H1 (cell line): ENCODE measurements around the gene DCP1A. TPM values are rescaled to one million over a fixed set of nuclear protein-coding genes. Genes with fewer than 3 reads are reported as not detected.

ENCODE experiments used
- CTCF ChIA-PET: fragments of 300-600 bp; sonication (Branson Sonifier 250); formaldehyde crosslinking; loops from one replicate; lab custom pipeline; 2021; ENCODE audit not compliant: partially characterized antibody; lab: Charles Lee
- POLR2A ChIA-PET: fragments of 300-600 bp; sonication (Branson Sonifier 250); formaldehyde crosslinking; loops from one replicate; lab custom pipeline; 2021; ENCODE audit warnings: inconsistent platforms; ENCODE audit not compliant: partially characterized antibody; lab: Charles Lee
- DNase-seq, 2 experiments: peaks; one replicate each; pipeline versions ENCODE4 v3.0.0 to v3.0.0-alpha.2; 2010 to 2022; ENCODE audit warnings: low spot score in 2 of 2, low read depth in 1 of 2, mixed read lengths in 1 of 2
- FAIRE-seq: peaks from 2 replicates; lab custom pipeline; 2011; peaks lifted over from hg19 to GRCh38; lab: Jason Lieb, UNC
- H2AFZ ChIP-seq: 2 replicates; pipeline ENCODE4 v1.8.1; 2012; ENCODE audit warnings: low read length, inconsistent platforms
- H2AK5ac ChIP-seq: 2 replicates; pipeline ENCODE4 v1.6.1; 2013; ENCODE audit warnings: low read depth, low read length
- H2BK120ac ChIP-seq: replicated peaks from 2 replicates; pipeline ENCODE3; 2013; ENCODE audit warnings: low read depth, low read length, inconsistent platforms
- H2BK12ac ChIP-seq: 2 replicates; pipeline ENCODE4 v1.6.1; 2013; ENCODE audit warnings: low read depth, low read length
- H2BK15ac ChIP-seq: 2 replicates; pipeline ENCODE4 v1.6.1; 2013; ENCODE audit warnings: low read length
- H2BK20ac ChIP-seq: 2 replicates; pipeline ENCODE4 v1.6.1; 2013; ENCODE audit warnings: low read length
- H2BK5ac ChIP-seq: 2 replicates; pipeline ENCODE4 v1.6.1; 2013; ENCODE audit warnings: low read depth, low read length
- H3K14ac ChIP-seq: 2 replicates; pipeline ENCODE4 v1.6.1; 2013; ENCODE audit warnings: inconsistent platforms; ENCODE audit not compliant: insufficient read length
- H3K18ac ChIP-seq: 2 replicates; pipeline ENCODE4 v1.6.1; 2013; ENCODE audit warnings: low read length; ENCODE audit errors: extremely low read depth
- H3K23ac ChIP-seq: 2 replicates; pipeline ENCODE4 v1.6.1; 2013; ENCODE audit warnings: inconsistent platforms; ENCODE audit not compliant: insufficient read length
- H3K23me2 ChIP-seq: 2 replicates; pipeline ENCODE4 v1.6.1; 2013; ENCODE audit warnings: low read depth, low read length
- H3K27ac ChIP-seq: 2 replicates; pipeline ENCODE4 v1.6.1; 2011; ENCODE audit warnings: low read depth, low read length, inconsistent platforms
- H3K27me3 ChIP-seq, 4 experiments: replicated peaks in 1 of 4; 1 replicate in 1 of 4; 2 replicates in 3 of 4; pipeline versions ENCODE4 v1.6.1 to v1.8.1; 2011 to 2013; ENCODE audit warnings: low read length in 3 of 4, mild to moderate bottlenecking in 3 of 4, inconsistent platforms in 2 of 4, mixed read lengths in 2 of 4, moderate library complexity in 1 of 4; ENCODE audit not compliant: control insufficient read depth in 3 of 4, insufficient read depth in 3 of 4; ENCODE audit errors: extremely low read depth in 1 of 4
- H3K36me3 ChIP-seq, 4 experiments: 2 replicates each; pipeline versions ENCODE4 v1.6.1 to v1.8.1; 2011 to 2013; ENCODE audit warnings: mild to moderate bottlenecking in 4 of 4, low read length in 3 of 4, moderate library complexity in 2 of 4, control low read depth in 1 of 4, inconsistent platforms in 1 of 4; ENCODE audit not compliant: insufficient read depth in 4 of 4, control insufficient read depth in 2 of 4
- H3K4ac ChIP-seq: replicated peaks from 2 replicates; pipeline ENCODE3; 2013; ENCODE audit warnings: low read length, low read depth, mixed read lengths, inconsistent platforms; ENCODE audit not compliant: insufficient read length
- H3K4me1 ChIP-seq, 4 experiments: replicated peaks in 1 of 4; 1 replicate in 1 of 4; 2 replicates in 3 of 4; pipeline versions ENCODE4 v1.6.1 to v1.8.1; 2011 to 2013; ENCODE audit warnings: low read length in 3 of 4, inconsistent platforms in 2 of 4, mixed read lengths in 1 of 4; ENCODE audit not compliant: insufficient read depth in 4 of 4, control insufficient read depth in 3 of 4
- H3K4me2 ChIP-seq, 2 experiments: 2 replicates each; pipeline versions ENCODE4 v1.6.1 to v1.8.1; 2011 to 2013; ENCODE audit warnings: low read depth in 2 of 2, low read length in 2 of 2, control low read depth in 1 of 2, inconsistent platforms in 1 of 2, mild to moderate bottlenecking in 1 of 2; ENCODE audit not compliant: insufficient read depth in 1 of 2
- H3K4me3 ChIP-seq, 4 experiments: fragments of 200-600, 300-600 bp in 1 of 4; sonication (generic), shearing (Covaris generic), sonication (Bioruptor Twin) in 1 of 4; 2 replicates each; pipeline versions ENCODE4 v1.5.1 to v1.8.1; 2011 to 2016; ENCODE audit warnings: low read length in 4 of 4, low read depth in 3 of 4, control low read depth in 2 of 4, inconsistent platforms in 2 of 4, mild to moderate bottlenecking in 2 of 4, mixed read lengths in 1 of 4, moderate library complexity in 1 of 4; ENCODE audit not compliant: insufficient read depth in 2 of 4; ENCODE audit errors: extremely low read depth in 1 of 4
- H3K56ac ChIP-seq: replicated peaks from 2 replicates; pipeline ENCODE3; 2013; ENCODE audit warnings: low read depth, mild to moderate bottlenecking, mixed read lengths, low read length, inconsistent platforms; ENCODE audit not compliant: insufficient read length
- H3K79me1 ChIP-seq: 2 replicates; pipeline ENCODE4 v1.6.1; 2013; ENCODE audit warnings: low read depth, low read length, control low read depth
- H3K79me2 ChIP-seq, 2 experiments: 2 replicates each; pipeline versions ENCODE4 v1.6.1 to v1.8.1; 2012 to 2013; ENCODE audit warnings: low read length in 2 of 2, mild to moderate bottlenecking in 2 of 2, inconsistent platforms in 1 of 2; ENCODE audit not compliant: insufficient read depth in 2 of 2, control insufficient read depth in 1 of 2
- H3K9ac ChIP-seq, 4 experiments: replicated peaks in 1 of 4; 1 replicate in 1 of 4; 2 replicates in 3 of 4; pipeline versions ENCODE4 v1.6.1 to v1.8.1; 2011 to 2013; ENCODE audit warnings: low read depth in 3 of 4, low read length in 3 of 4, control low read depth in 2 of 4, mild to moderate bottlenecking in 2 of 4, moderate library complexity in 2 of 4, inconsistent platforms in 1 of 4; ENCODE audit errors: extremely low read depth in 1 of 4
- H3K9me3 ChIP-seq, 2 experiments: 2 replicates each; pipeline versions ENCODE4 v1.6.1 to v1.8.1; 2012 to 2013; ENCODE audit warnings: mild to moderate bottlenecking in 2 of 2, moderate library complexity in 2 of 2, control low read depth in 1 of 2, inconsistent platforms in 1 of 2, low read depth in 1 of 2, low read length in 1 of 2, mixed read lengths in 1 of 2; ENCODE audit not compliant: insufficient read depth in 2 of 2
- H4K20me1 ChIP-seq, 2 experiments: replicated peaks in 1 of 2; 2 replicates each; pipeline versions ENCODE3 to v1.8.1; 2011 to 2013; ENCODE audit warnings: inconsistent platforms in 2 of 2, low read length in 2 of 2, mild to moderate bottlenecking in 1 of 2; ENCODE audit not compliant: insufficient read depth in 2 of 2, control insufficient read depth in 1 of 2
- H4K5ac ChIP-seq: 2 replicates; pipeline ENCODE4 v1.6.1; 2013; ENCODE audit warnings: low read length, low read depth, mixed read lengths, inconsistent platforms; ENCODE audit not compliant: insufficient read length
- H4K8ac ChIP-seq: 2 replicates; pipeline ENCODE4 v1.8.0; 2013; ENCODE audit warnings: mild to moderate bottlenecking, moderate library complexity, low read length, inconsistent platforms; ENCODE audit not compliant: insufficient read depth; ENCODE audit errors: extremely low read depth
- H4K91ac ChIP-seq: replicated peaks from 2 replicates; pipeline ENCODE3; 2013; ENCODE audit warnings: low read length, mixed read lengths, inconsistent platforms; ENCODE audit not compliant: insufficient read length
- ASH2L ChIP-seq: fragments of 200-600, 300-600 bp; sonication (generic); IDR thresholded peaks from one replicate; pipeline ENCODE4 v1.7.1; 2017; ENCODE audit warnings: low read length
- CBX8 ChIP-seq: fragments of 300-800, 300-1000 bp; sonication (generic); IDR thresholded peaks from 2 replicates; pipeline ENCODE4 v1.7.1; 2016; ENCODE audit warnings: low read depth, low read length, borderline replicate concordance
- CREB1 ChIP-seq: IDR thresholded peaks from 2 replicates; pipeline ENCODE4 v1.6.1; 2012; ENCODE audit warnings: inconsistent platforms
- KDM1A ChIP-seq: fragments of 200-600, 300-600 bp; sonication (generic); IDR thresholded peaks from 2 replicates; pipeline ENCODE4 v1.7.1; 2016; ENCODE audit warnings: mild to moderate bottlenecking, low read length, borderline replicate concordance
- RBBP5 ChIP-seq: IDR thresholded peaks from 2 replicates; pipeline ENCODE4 v1.7.1; 2012; ENCODE audit warnings: low read depth, mild to moderate bottlenecking, inconsistent platforms, low read length, moderate library complexity, borderline replicate concordance
- TAF1 ChIP-seq: IDR thresholded peaks from 2 replicates; pipeline ENCODE4 v1.6.1; 2011; ENCODE audit warnings: mild to moderate bottlenecking, low read depth, low read length
- WGBS, 2 experiments: shearing (Covaris generic) in 1 of 2; methylation state at CpG; one replicate each; pipeline versions ENCODE4 v1.1.6 to v1.1.7; 2013 to 2015; ENCODE audit warnings: low lambda C conversion rate in 2 of 2, mixed read lengths in 2 of 2, inconsistent platforms in 1 of 2, low coverage in 1 of 2, missing lambda C conversion rate in 1 of 2; ENCODE audit not compliant: insufficient replicate concordance in 2 of 2, insufficient coverage in 1 of 2, insufficient read length in 1 of 2; ENCODE audit errors: extremely low coverage in 1 of 2, missing lambda C conversion rate in 1 of 2; 5-methylcytosine and 5-hydroxymethylcytosine counted together
- polyA plus RNA-seq, 7 experiments: library from polyadenylated mRNA; depleted of rRNA in 3 of 7; stranded (reverse) in 5 of 7; unstranded in 2 of 7; fragments of >200 nt in 5 of 7; fragments of 200-250 nt in 2 of 7; gene quantifications; 1 replicate in 5 of 7; 2 replicates in 1 of 7; 4 replicates in 1 of 7; pipeline versions ENCODE4 v1.2.1 to v1.2.3, GENCODE V29; 2011 to 2013; ENCODE audit warnings: missing spikeins in 2 of 7, mixed read lengths in 2 of 7
- total RNA-seq: library from RNA; stranded (reverse); fragmentation: NEBNext Ultra II Directional; extraction: Animal tissue kit (Norgen Biotek cat#: 25700); gene quantifications from 2 replicates; pipeline ENCODE4 v1.2.1, GENCODE V29; 2021

DCP1A gene
- total and polyA plus RNA-seq, 2 of the 8 experiments (the other 6 are each of a cell fraction or from before 2014, with no cell fraction given): 13.2 to 15.9 TPM

DNA sequence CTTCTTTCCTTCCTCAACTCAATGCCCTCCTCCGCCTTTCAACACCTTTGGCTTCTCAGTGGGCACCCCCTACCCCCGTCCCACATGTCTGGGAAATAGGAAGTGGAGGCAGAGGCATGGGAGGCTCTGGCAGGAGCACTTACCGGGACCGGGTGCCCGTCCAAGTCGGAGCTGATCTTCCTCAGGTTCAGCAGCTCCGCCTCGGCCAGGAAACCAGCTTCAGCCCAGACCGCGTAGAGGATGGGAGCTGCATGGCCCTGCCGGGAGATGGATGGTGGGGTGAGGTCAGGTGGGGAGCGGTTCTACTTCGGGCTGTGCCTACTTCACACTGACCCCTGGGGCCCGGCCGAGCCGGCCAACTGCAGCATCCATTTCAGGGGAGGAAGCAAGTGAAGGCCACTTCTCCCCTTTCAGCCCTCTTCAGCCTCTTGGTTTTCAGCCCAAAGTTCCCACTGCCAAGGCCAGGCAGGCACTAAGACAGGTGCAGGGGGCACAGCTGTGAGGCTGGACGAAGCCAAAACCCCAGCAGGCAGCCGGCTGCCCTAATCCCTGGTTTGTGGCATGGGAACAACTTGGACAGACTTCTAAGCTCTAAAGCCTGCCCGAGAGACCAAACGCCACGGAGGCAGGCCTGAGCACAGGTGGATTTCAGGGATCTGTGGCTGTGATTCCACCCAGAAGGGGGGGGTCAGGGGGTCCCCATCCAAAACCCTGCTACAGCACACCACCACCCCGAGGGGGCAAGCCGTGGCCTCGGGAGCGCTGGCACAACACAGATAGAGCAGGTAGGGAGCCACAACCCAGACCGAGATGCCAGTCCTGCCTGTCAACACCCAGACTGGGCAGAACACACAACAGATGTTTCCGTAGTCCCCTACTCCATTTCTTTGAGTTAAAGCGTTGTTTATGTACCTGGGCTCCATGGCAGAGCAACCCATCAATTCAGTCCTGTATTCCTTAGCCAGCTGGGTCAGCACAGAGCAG lies 106.1 kb downstream of the DCP1A start:
- Histone ChIP-seq H4K8ac (0 out of 2 replicates have a peak overlapping the region, but pooled peaks have one; percentile 12), H3K23ac (no peak overlapping the region), H3K4me2 (no peak overlapping the region), H3K27me3 (no peaks in the 10 kb centered on the region), H3K56ac (no peak overlapping the region), H2BK15ac (no peak overlapping the region), H3K14ac (no peak overlapping the region), H2BK5ac (peak overlapping the region; percentile 36; the same call in 1 of the 2 replicates), H3K4me1 (peaks cover 4 to 22% (median 17%) of the 10 kb centered on the region in 4 experiments), H3K18ac (no peak overlapping the region), H4K20me1 (peaks cover 30 to 68% of the 10 kb centered on the region in 2 experiments), H2BK12ac (no peak overlapping the region), H3K79me1 (peaks cover 24% of the 10 kb centered on the region), H4K5ac (no peak overlapping the region), H3K9me3 (no peaks in the 10 kb centered on the region), H3K9ac (no peak overlapping the region), H2AK5ac (no peak overlapping the region), H3K4me3 (no peak overlapping the region), H4K91ac (no peak overlapping the region), H3K27ac (no peak overlapping the region), H3K23me2 (no peaks in the 10 kb centered on the region), H3K79me2 (peaks cover 21 to 81% of the 10 kb centered on the region in 2 experiments; a peak in 3 of 4 replicates), H2AFZ (no peak overlapping the region), H3K4ac (no peak overlapping the region), H2BK20ac (no peak overlapping the region), H3K36me3 (peaks cover 32 to 54% (median 49%) of the 10 kb centered on the region in 4 experiments), H2BK120ac (no peak overlapping the region)
- FAIRE-seq (no peak), DNase-seq (no peak)
- POLR2A ChIA-PET: interaction anchor here (1.1 to 28.5 kb wide), 3 partner anchors 9 to 29 kb away, joined by 3 to 449 read pairs (median 449); partner anchors contain the start of gene TKT
- TF ChIP-seq TAF1 (no peak), CREB1 (no peak), CBX8 (no peak), RBBP5 (no peak), ASH2L (no peak), KDM1A (no peak)
- CTCF ChIA-PET: interaction anchor here (1.1 to 3.6 kb wide), 4 partner anchors 11 to 17 kb away, joined by 3 to 13 read pairs (median 6); no protein-coding TSS in a partner anchor
- 93% methylated on average over 28 of the region's 28 CpGs; no CpG with 5 or more reads in 1 of the 2 experiments for WGBS, 2 experiments
